Naive thymus-derived CD4-positive, alpha-beta T cell (primary cell): Measurements from ENCODE around the gene SLC11A2. TPM values are rescaled to one million over a fixed set of nuclear protein-coding genes. Genes with fewer than 3 reads are reported as not detected.

Source experiments
- ATAC-seq: fragments of 150-1000 bp; cut with Tn5 transposase; 2 replicates; pipeline ENCODE4 v1.10.0; 2021; ENCODE audit warnings: mild to moderate bottlenecking, moderate library complexity
- CTCF ChIA-PET: fragments of 350-600 bp; sonication (Branson Sonifier 250); formaldehyde crosslinking; loops from one replicate; lab custom pipeline; 2021; ENCODE audit warnings: antibody characterized with exemption; lab: Charles Lee
- POLR2A ChIA-PET: fragments of 350-600 bp; sonication (Branson Sonifier 250); formaldehyde crosslinking; loops from one replicate; lab custom pipeline; 2021; ENCODE audit warnings: antibody characterized with exemption, inconsistent platforms; lab: Charles Lee
- DNase-seq, 9 donors: peaks; one replicate each; pipeline versions ENCODE4 v3.0.0 to v3.0.0-alpha.2; 2020 to 2022; ENCODE audit warnings: mixed read lengths in 1 of 9
- H3K27ac ChIP-seq: one replicate; pipeline ENCODE4 v1.7.0; 2013; ENCODE audit warnings: mild to moderate bottlenecking, low read depth, low read length, moderate library complexity
- H3K27me3 ChIP-seq, 2 donors: one replicate each; pipeline ENCODE4 v1.7.0; 2013; ENCODE audit warnings: low read length in 2 of 2, mild to moderate bottlenecking in 2 of 2, moderate library complexity in 2 of 2; ENCODE audit not compliant: control insufficient read depth in 2 of 2, insufficient read depth in 2 of 2
- H3K36me3 ChIP-seq, 3 experiments: 1 replicate in 2 of 3; 2 replicates in 1 of 3; pipeline ENCODE4 v1.7.0; 2013; ENCODE audit warnings: low read length in 3 of 3, mild to moderate bottlenecking in 3 of 3, moderate library complexity in 1 of 3; ENCODE audit not compliant: insufficient read depth in 3 of 3, control insufficient read depth in 2 of 3
- H3K4me1 ChIP-seq, 2 donors: one replicate each; pipeline ENCODE4 v1.7.0; 2013; ENCODE audit warnings: low read length in 2 of 2, mild to moderate bottlenecking in 2 of 2, moderate library complexity in 1 of 2; ENCODE audit not compliant: control insufficient read depth in 2 of 2, insufficient read depth in 2 of 2
- H3K4me3 ChIP-seq: 2 replicates; pipeline ENCODE4 v1.7.0; 2013; ENCODE audit warnings: mild to moderate bottlenecking, low read length
- H3K9me3 ChIP-seq, 3 experiments: 1 replicate in 2 of 3; 2 replicates in 1 of 3; pipeline ENCODE4 v1.7.0; 2013; ENCODE audit warnings: low read length in 3 of 3; ENCODE audit not compliant: control insufficient read depth in 2 of 3
- H3K27ac Mint-ChIP-seq, 9 donors: one replicate each; pipeline ENCODE4 v1.8.0; 2020 to 2022; ENCODE audit warnings: mixed read lengths in 9 of 9, mild to moderate bottlenecking in 8 of 9, moderate library complexity in 5 of 9, inconsistent platforms in 2 of 9
- H3K27me3 Mint-ChIP-seq, 5 donors: one replicate each; pipeline ENCODE4 v1.8.0; 2021 to 2022; ENCODE audit warnings: mixed read lengths in 5 of 5, mild to moderate bottlenecking in 1 of 5
- H3K36me3 Mint-ChIP-seq, 5 donors: one replicate each; pipeline ENCODE4 v1.8.0; 2020 to 2022; ENCODE audit warnings: mixed read lengths in 5 of 5, mild to moderate bottlenecking in 3 of 5, inconsistent platforms in 1 of 5
- H3K4me1 Mint-ChIP-seq, 7 donors: one replicate each; pipeline ENCODE4 v1.8.0; 2020 to 2022; ENCODE audit warnings: mixed read lengths in 7 of 7, mild to moderate bottlenecking in 3 of 7, inconsistent platforms in 1 of 7
- H3K4me3 Mint-ChIP-seq, 10 donors: one replicate each; pipeline ENCODE4 v1.8.0; 2020 to 2022; ENCODE audit warnings: mild to moderate bottlenecking in 10 of 10, mixed read lengths in 10 of 10, moderate library complexity in 6 of 10, inconsistent platforms in 2 of 10
- H3K9me3 Mint-ChIP-seq, 11 donors: one replicate each; pipeline ENCODE4 v1.8.0; 2020 to 2022; ENCODE audit warnings: mixed read lengths in 11 of 11, mild to moderate bottlenecking in 4 of 11, inconsistent platforms in 1 of 11, moderate library complexity in 1 of 11
- intact Hi-C, 2 donors: fragments of 100-400 bp; cut with micrococcal nuclease; formaldehyde crosslinking; loops; one replicate each; pipeline ENCODE4 v1.15.1; 2023
- polyA plus RNA-seq, 2 donors: library from polyadenylated mRNA; unstranded; fragments of 300-500 nt; fragmentation: Illumina TruSeq; gene quantifications; one replicate each; pipeline ENCODE4 v1.2.3, GENCODE V29; 2021
- total RNA-seq, 6 experiments: library from RNA in 5 of 6; stranded (reverse) in 5 of 6; gene quantifications; 1 replicate in 5 of 6; 2 replicates in 1 of 6; pipeline ENCODE4 v1.2.3 and lab custom pipeline; 2021 to 2026

Gene SLC11A2
- total and polyA plus RNA-seq, 7 experiments from 2014 or later = 14.0 to 65.4 (median 59.2) TPM

- H3K9me3 ChIP-seq = no peaks in the 10 kb centered on the region
- DNase-seq = no peak
- Mint-ChIP-seq H3K36me3 (peaks cover 5 to 34% (median 12%) of the 10 kb centered on the region in 5 donors), H3K9me3 (no peaks in the 10 kb centered on the region), H3K27ac (peak overlapping the region in 2 of 9 donors; percentile 14 to 43), H3K27me3 (no peaks in the 10 kb centered on the region), H3K4me3 (no peak overlapping the region), H3K4me1 (peaks cover 8 to 28% (median 24%) of the 10 kb centered on the region in 7 donors)
- H3K36me3 ChIP-seq = peaks cover 0 to 32% (median 3%) of the 10 kb centered on the region in 3 experiments
- peaks cover 0 to 19% of the 10 kb centered on the region in 2 donors for H3K4me1 ChIP-seq
- intact Hi-C loops = no loop called here
- no peak overlapping the region for H3K27ac ChIP-seq
- POLR2A ChIA-PET = interaction anchor here (1.0 kb wide), 1 partner anchor 41 kb away, joined by 3 read pairs; no protein-coding TSS in a partner anchor
- no peaks in the 10 kb centered on the region for H3K27me3 ChIP-seq
- CTCF ChIA-PET = interaction anchor here (1.2 to 1.4 kb wide), 3 partner anchors 16 to 21 kb away, joined by 3 to 4 read pairs (median 3); partner anchors contain the start of gene SLC11A2
- H3K4me3 ChIP-seq = no peak overlapping the region
- ATAC-seq = no peak
These were observed 20.5 kb downstream of the SLC11A2 start for GRCh38 chr12:51005671-51006070.

- Histone ChIP-seq H3K9me3 (no peaks in the 10 kb centered on the region), H3K4me3 (no peak overlapping the region), H3K27me3 (no peaks in the 10 kb centered on the region), H3K36me3 (peaks cover 0 to 36% (median 3%) of the 10 kb centered on the region in 3 experiments), H3K27ac (no peak overlapping the region), H3K4me1 (peaks cover 0 to 17% of the 10 kb centered on the region in 2 donors)
- H3K36me3 Mint-ChIP-seq = peaks cover 8 to 40% (median 18%) of the 10 kb centered on the region in 5 donors
- peaks cover 8 to 22% (median 20%) of the 10 kb centered on the region in 7 donors for H3K4me1 Mint-ChIP-seq
- no peak for DNase-seq
- H3K4me3 Mint-ChIP-seq = no peak overlapping the region
- ChIA-PET POLR2A (interaction anchor here (1.0 kb wide), 1 partner anchor 42 kb away, joined by 3 read pairs; no protein-coding TSS in a partner anchor), CTCF (interaction anchor here (1.2 to 1.4 kb wide), 2 partner anchors 15 to 22 kb away, joined by 3 read pairs; partner anchors contain the start of gene SLC11A2)
- H3K27me3 Mint-ChIP-seq = no peaks in the 10 kb centered on the region
- ATAC-seq = no peak
- intact Hi-C loops = no loop called here
- peak overlapping the region in 5 of 9 donors; percentile 14 to 77 (median 36) for H3K27ac Mint-ChIP-seq
- H3K9me3 Mint-ChIP-seq = no peaks in the 10 kb centered on the region
These were observed 21.2 kb downstream of the SLC11A2 start for GRCh38 chr12:51005030-51005429.

- Histone ChIP-seq H3K9me3 (no peaks in the 10 kb centered on the region), H3K27ac (no peak overlapping the region), H3K4me3 (no peak overlapping the region), H3K36me3 (peaks cover 0 to 39% (median 3%) of the 10 kb centered on the region in 3 experiments), H3K27me3 (no peaks in the 10 kb centered on the region), H3K4me1 (peaks cover 0 to 13% of the 10 kb centered on the region in 2 donors)
- DNase-seq = no peak
- POLR2A ChIA-PET = no interaction called here
- Mint-ChIP-seq H3K27me3 (no peaks in the 10 kb centered on the region), H3K36me3 (peaks cover 8 to 41% (median 20%) of the 10 kb centered on the region in 5 donors), H3K4me1 (peaks cover 8 to 17% (median 16%) of the 10 kb centered on the region in 7 donors), H3K4me3 (no peak overlapping the region), H3K27ac (peak overlapping the region in 3 of 9 donors; percentile 1 to 36 (median 26)), H3K9me3 (no peaks in the 10 kb centered on the region)
- intact Hi-C loops = no loop called here
- no peak for ATAC-seq
- CTCF ChIA-PET = no interaction called here
These were observed 21.7 kb downstream of the SLC11A2 start for GRCh38 chr12:51004504-51004903.

GRCh38 chr12:51001799-51002198, 24.4 kb downstream of the SLC11A2 start:
- peaks cover 0 to 58% (median under 1%) of the 10 kb centered on the region in 3 experiments for H3K36me3 ChIP-seq
- ATAC-seq = no peak
- H3K27ac ChIP-seq = no peak overlapping the region
- peaks cover 8 to 55% (median 22%) of the 10 kb centered on the region in 5 donors for H3K36me3 Mint-ChIP-seq
- no peak overlapping the region for H3K4me3 ChIP-seq
- no peaks in the 10 kb centered on the region for H3K4me1 ChIP-seq
- no peaks in the 10 kb centered on the region for H3K27me3 ChIP-seq
- CTCF ChIA-PET = no interaction called here
- H3K4me1 Mint-ChIP-seq = peaks cover 0 to 4% (median 0%) of the 10 kb centered on the region in 7 donors
- POLR2A ChIA-PET = interaction anchor here (0.5 kb wide), 1 partner anchor 17 kb away, joined by 3 read pairs; no protein-coding TSS in a partner anchor
- no peak overlapping the region for H3K4me3 Mint-ChIP-seq
- H3K9me3 Mint-ChIP-seq = no peaks in the 10 kb centered on the region
- intact Hi-C loops = no loop called here
- DNase-seq = no peak
- no peaks in the 10 kb centered on the region for H3K9me3 ChIP-seq
- no peaks in the 10 kb centered on the region for H3K27me3 Mint-ChIP-seq
- H3K27ac Mint-ChIP-seq = peak overlapping the region in 1 of 9 donors; percentile 22

- DNase-seq (no peak), ATAC-seq (no peak)
- Histone ChIP-seq H3K36me3 (peaks cover 0 to 61% (median 0%) of the 10 kb centered on the region in 3 experiments), H3K4me1 (no peaks in the 10 kb centered on the region), H3K27me3 (no peaks in the 10 kb centered on the region), H3K4me3 (no peak overlapping the region), H3K27ac (no peak overlapping the region), H3K9me3 (no peaks in the 10 kb centered on the region)
- Mint-ChIP-seq H3K9me3 (no peaks in the 10 kb centered on the region), H3K4me1 (peaks cover 0 to 2% (median 0%) of the 10 kb centered on the region in 7 donors), H3K27me3 (no peaks in the 10 kb centered on the region), H3K27ac (no peak overlapping the region), H3K4me3 (no peak overlapping the region), H3K36me3 (peaks cover 3 to 56% (median 33%) of the 10 kb centered on the region in 5 donors)
- intact Hi-C loops = no loop called here
- CTCF ChIA-PET = no interaction called here
- POLR2A ChIA-PET = no interaction called here
These were observed 25.9 kb downstream of the SLC11A2 start for GRCh38 chr12:51000245-51000644.

- H3K4me3 Mint-ChIP-seq = no peak overlapping the region
- peaks cover 11 to 52% (median 37%) of the 10 kb centered on the region in 5 donors for H3K36me3 Mint-ChIP-seq
- H3K4me1 ChIP-seq = no peaks in the 10 kb centered on the region
- ATAC-seq = no peak
- no peaks in the 10 kb centered on the region for H3K27me3 ChIP-seq
- no peaks in the 10 kb centered on the region for H3K9me3 ChIP-seq
- intact Hi-C loops = no loop called here
- no peaks in the 10 kb centered on the region for H3K27me3 Mint-ChIP-seq
- H3K27ac ChIP-seq = no peak overlapping the region
- POLR2A ChIA-PET = interaction anchor here (0.6 to 1.0 kb wide), 3 partner anchors 27 to 236 kb away, joined by 3 to 4 read pairs (median 4); partner anchors contain the start of genes ATF1 and SLC11A2
- peaks cover 0 to 1% (median 0%) of the 10 kb centered on the region in 11 donors for H3K9me3 Mint-ChIP-seq
- CTCF ChIA-PET = interaction anchor here (0.6 to 0.7 kb wide), 2 partner anchors 10 to 165 kb away, joined by 3 read pairs; no protein-coding TSS in a partner anchor
- DNase-seq = no peak
- H3K27ac Mint-ChIP-seq = no peak overlapping the region
- H3K4me1 Mint-ChIP-seq = peaks cover 0 to 2% (median 0%) of the 10 kb centered on the region in 7 donors
- no peak overlapping the region for H3K4me3 ChIP-seq
- peaks cover 0 to 61% (median 0%) of the 10 kb centered on the region in 3 experiments for H3K36me3 ChIP-seq
These were observed 27.1 kb downstream of the SLC11A2 start for GRCh38 chr12:50999093-50999492.
